HG02798 (cell line): ENCODE data around the gene CYBC1.

Experiments used
- ATAC-seq: cut with Tn5 transposase; IDR thresholded peaks from one replicate; pipeline ENCODE4 v1.9.1; 2021; ENCODE audit warnings: mild to moderate bottlenecking; ENCODE audit not compliant: unreplicated experiment, poor library complexity

Gene CYBC1

GRCh38 chr17:82394278-82394677 lies 56.3 kb downstream of the CYBC1 start:
- no peak for ATAC-seq

DNA sequence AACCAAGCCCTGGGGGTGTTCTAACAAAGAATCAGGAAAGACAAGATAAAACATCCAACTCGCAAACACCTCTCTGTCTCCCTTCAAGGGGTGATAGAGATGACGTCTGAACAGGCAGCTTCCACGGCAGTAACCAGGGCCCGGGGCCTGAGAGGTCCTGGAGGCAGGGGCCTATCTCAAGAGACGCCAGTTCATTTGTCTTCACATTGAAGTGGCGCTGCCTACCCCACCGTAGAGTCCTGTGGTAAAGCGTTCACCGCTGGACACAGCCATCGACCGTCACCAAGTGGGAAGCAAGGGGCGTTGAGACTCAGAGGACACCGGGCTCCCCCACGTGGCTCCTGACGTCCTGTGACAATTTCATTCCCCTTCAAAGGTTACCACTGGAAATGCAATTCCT lies 57.6 kb downstream of the CYBC1 start:
- ATAC-seq: no peak
